HG03439 (cell line): ENCODE results near the gene SYT1.
"Not testable (repeated sequence)": the region's sequence is repeated elsewhere in the genome, so short reads cannot be mapped to it uniquely, and the experiment has no call there.

Experiments used
- ATAC-seq: cut with Tn5 transposase; IDR thresholded peaks from one replicate; pipeline ENCODE4 v1.9.1; 2021; ENCODE audit warnings: mild to moderate bottlenecking, moderate library complexity; ENCODE audit not compliant: unreplicated experiment

Gene SYT1

GRCh38 chr12:79423560-79423959 lies 559.0 kb downstream of the SYT1 start:
- no peak for ATAC-seq

GRCh38 chr12:79424109-79424721 lies 559.6 kb downstream of the SYT1 start:
- no peak for ATAC-seq

GRCh38 chr12:79426121-79426520 lies 561.5 kb downstream of the SYT1 start:
- no peak for ATAC-seq

GRCh38 chr12:79426744-79427143 lies 562.2 kb downstream of the SYT1 start:
- not testable (repeated sequence) for ATAC-seq

- ATAC-seq: no peak
These were observed 569.0 kb downstream of the SYT1 start for GRCh38 chr12:79433465-79434072.

GRCh38 chr12:79434561-79434960 lies 570.0 kb downstream of the SYT1 start:
- ATAC-seq: no peak

- ATAC-seq: no peak
These were observed 571.2 kb downstream of the SYT1 start for GRCh38 chr12:79435742-79436141.

- no peak for ATAC-seq
These were observed 574.1 kb downstream of the SYT1 start for GRCh38 chr12:79438480-79439174.

GRCh38 chr12:79439175-79439825 lies 574.7 kb downstream of the SYT1 start:
- ATAC-seq: no peak

GRCh38 chr12:79441534-79441933 lies 577.0 kb downstream of the SYT1 start:
- ATAC-seq: no peak

GRCh38 chr12:79442396-79442795 lies 577.8 kb downstream of the SYT1 start:
- ATAC-seq: no peak

- ATAC-seq: no peak
These were observed 579.5 kb downstream of the SYT1 start for GRCh38 chr12:79444089-79444488.

- ATAC-seq: no peak
These were observed 584.2 kb downstream of the SYT1 start for GRCh38 chr12:79448816-79449215.

GRCh38 chr12:79451365-79451764 lies 586.8 kb downstream of the SYT1 start:
- no peak for ATAC-seq

GRCh38 chr12:79451978-79452377 lies 587.4 kb downstream of the SYT1 start:
- ATAC-seq: no peak

- ATAC-seq: no peak
These were observed 588.3 kb downstream of the SYT1 start for GRCh38 chr12:79452906-79453305.

- no peak for ATAC-seq
These were observed 589.2 kb downstream of the SYT1 start for GRCh38 chr12:79453820-79454219.

- ATAC-seq: no peak
These were observed 589.8 kb downstream of the SYT1 start for GRCh38 chr12:79454338-79454843.

GRCh38 chr12:79455286-79455685 lies 590.7 kb downstream of the SYT1 start:
- ATAC-seq: no peak

- ATAC-seq: no peak
These were observed 617.7 kb downstream of the SYT1 start for GRCh38 chr12:79482323-79482722.

GRCh38 chr12:79482921-79483320 lies 618.3 kb downstream of the SYT1 start:
- no peak for ATAC-seq

GRCh38 chr12:79486154-79486553 lies 621.6 kb downstream of the SYT1 start:
- no peak for ATAC-seq
